ENCODE measurements around the gene UBL3. TPM values are rescaled to one million over a fixed set of nuclear protein-coding genes. Genes with fewer than 3 reads are reported as not detected.

Gene UBL3
- total RNA-seq, 1 donor from 2014 or later: 23.0 TPM

GRCh38 chr13:29753618-29754472 lies 96.6 kb downstream of the UBL3 start:
- Histone ChIP-seq H3K27me3 (ENCODE audit: control insufficient read depth, insufficient read depth, low read length) (no peaks in the 10 kb centered on the region), H3K36me3 (ENCODE audit: control insufficient read depth, insufficient read depth, low read length) (no peaks in the 10 kb centered on the region), H3K4me3 (ENCODE audit: low read depth, low read length) (no peak overlapping the region)
- no peak for TF ChIP-seq CTCF (IDR thresholded peaks at IDR 0.05; ENCODE audit: insufficient read depth, low read length, poor library complexity, severe bottlenecking)
- DNase-seq (ENCODE audit: low read depth): no peak

GRCh38 chr13:29752175-29752574 lies 98.2 kb downstream of the UBL3 start:
- no peak for DNase-seq (ENCODE audit: low read depth)
- Histone ChIP-seq H3K36me3 (ENCODE audit: control insufficient read depth, insufficient read depth, low read length) (no peaks in the 10 kb centered on the region), H3K27me3 (ENCODE audit: control insufficient read depth, insufficient read depth, low read length) (no peaks in the 10 kb centered on the region), H3K4me3 (ENCODE audit: low read depth, low read length) (no peak overlapping the region)
- TF ChIP-seq CTCF (IDR thresholded peaks at IDR 0.05; ENCODE audit: insufficient read depth, low read length, poor library complexity, severe bottlenecking): no peak

GRCh38 chr13:29750183-29750530 lies 100.3 kb downstream of the UBL3 start:
- H3K27me3 ChIP-seq (ENCODE audit: control insufficient read depth, insufficient read depth, low read length): no peaks in the 10 kb centered on the region
- no peak for TF ChIP-seq CTCF (IDR thresholded peaks at IDR 0.05; ENCODE audit: insufficient read depth, low read length, poor library complexity, severe bottlenecking)
- no peaks in the 10 kb centered on the region for H3K36me3 ChIP-seq (ENCODE audit: control insufficient read depth, insufficient read depth, low read length)
- no peak overlapping the region for H3K4me3 ChIP-seq (ENCODE audit: low read depth, low read length)
- no peak for DNase-seq (ENCODE audit: low read depth)

- Histone ChIP-seq H3K27me3 (ENCODE audit: control insufficient read depth, insufficient read depth, low read length) (no peaks in the 10 kb centered on the region), H3K36me3 (ENCODE audit: control insufficient read depth, insufficient read depth, low read length) (no peaks in the 10 kb centered on the region), H3K4me3 (ENCODE audit: low read depth, low read length) (no peak overlapping the region)
- no peak for DNase-seq (ENCODE audit: low read depth)
- TF ChIP-seq CTCF (IDR thresholded peaks at IDR 0.05; ENCODE audit: insufficient read depth, low read length, poor library complexity, severe bottlenecking): no peak
Measured at GRCh38 chr13:29749401-29750182, 100.8 kb downstream of the UBL3 start.

GRCh38 chr13:29748097-29748496 lies 102.3 kb downstream of the UBL3 start:
- TF ChIP-seq CTCF (IDR thresholded peaks at IDR 0.05; ENCODE audit: insufficient read depth, low read length, poor library complexity, severe bottlenecking): no peak
- no peak for DNase-seq (ENCODE audit: low read depth)
- no peaks in the 10 kb centered on the region for H3K36me3 ChIP-seq (ENCODE audit: control insufficient read depth, insufficient read depth, low read length)
- no peak overlapping the region for H3K4me3 ChIP-seq (ENCODE audit: low read depth, low read length)
- no peaks in the 10 kb centered on the region for H3K27me3 ChIP-seq (ENCODE audit: control insufficient read depth, insufficient read depth, low read length)

Data from kidney epithelial cell (primary cell).